ENCODE results near the gene SPOCK1.

GRCh38 chr5:137341831-137342230, 157.3 kb downstream of the SPOCK1 start:
- TF ChIP-seq CTCF (IDR thresholded peaks at IDR 0.05): no peak
- no peak for TF ChIP-seq POLR2A (IDR thresholded peaks at IDR 0.05)
